Hematopoietic multipotent progenitor cell treated with erythropoietin and hydrocortisone succinate and interleukin-3 and kit ligand, for 15 days (in vitro differentiated cells): Measurements from ENCODE around the gene DNM3.
"Not testable (repeated sequence)": the region's sequence is repeated elsewhere in the genome, so short reads cannot be mapped to it uniquely, and the experiment has no call there.

Experiments
- DNase-seq: peaks from one replicate; pipeline ENCODE4 v3.0.0-alpha.2; 2015; ENCODE audit warnings: low spot score

Gene DNM3

GRCh38 chr1:172024944-172025738 is 183.8 kb downstream of the DNM3 start:
- DNase-seq = not testable (repeated sequence)

DNA sequence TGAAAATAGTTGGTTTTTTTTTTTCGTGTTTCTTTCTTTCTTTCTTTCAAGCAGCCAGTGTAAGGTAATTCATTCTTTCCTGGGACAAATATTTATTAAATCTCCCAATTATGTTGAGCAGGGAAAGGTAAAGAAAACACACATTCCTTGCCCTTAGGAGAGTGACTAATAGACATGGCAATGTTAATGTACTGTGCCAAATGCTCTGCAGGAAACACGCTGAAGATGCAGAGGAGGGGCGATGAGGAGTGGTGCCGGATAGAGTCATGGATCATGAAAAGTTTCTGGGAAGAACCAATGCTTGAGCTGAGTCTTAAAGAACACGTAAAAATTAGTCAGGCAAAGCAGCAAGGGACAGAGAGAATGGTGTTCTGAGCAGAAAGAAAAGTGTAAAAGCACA is 199.2 kb downstream of the DNM3 start:
- DNase-seq = no peak

DNA sequence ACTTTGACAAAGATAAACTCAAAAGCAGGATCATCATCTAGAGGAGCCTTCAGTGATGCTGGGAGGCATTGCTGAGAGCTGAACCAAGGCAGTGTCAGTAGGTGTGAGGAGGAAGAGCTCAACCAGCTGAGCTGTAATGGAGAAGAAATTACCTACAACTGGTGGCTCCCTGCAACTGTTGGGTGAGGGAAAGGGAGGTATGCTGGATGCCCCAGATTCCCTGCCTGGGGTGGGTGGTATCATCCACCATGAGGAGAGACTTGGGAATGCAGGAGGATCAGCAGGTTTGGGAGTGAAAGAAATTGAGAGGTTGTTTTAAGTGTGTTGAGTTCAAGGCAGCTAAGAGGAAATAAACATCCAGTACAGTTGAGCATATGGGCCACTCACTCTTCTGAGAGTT is 199.8 kb downstream of the DNM3 start:
- no peak for DNase-seq

DNA sequence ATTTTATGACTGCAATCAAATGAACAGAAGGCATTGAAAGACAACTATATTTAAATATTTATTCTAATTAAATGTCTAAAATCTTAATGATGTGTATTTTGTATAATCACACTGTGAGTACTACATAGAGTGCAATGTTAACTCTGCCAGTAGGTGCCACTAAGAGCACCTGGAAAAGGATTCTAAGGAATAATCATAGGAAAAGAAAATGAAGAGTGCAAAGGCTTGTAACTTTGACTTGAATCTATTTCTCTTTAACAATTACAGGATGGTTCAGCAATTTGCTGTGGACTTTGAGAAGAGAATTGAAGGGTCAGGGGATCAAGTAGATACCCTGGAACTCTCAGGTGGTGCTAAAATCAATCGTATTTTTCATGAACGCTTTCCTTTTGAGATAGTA is 200.4 kb downstream of the DNM3 start:
- DNase-seq = no peak

DNA sequence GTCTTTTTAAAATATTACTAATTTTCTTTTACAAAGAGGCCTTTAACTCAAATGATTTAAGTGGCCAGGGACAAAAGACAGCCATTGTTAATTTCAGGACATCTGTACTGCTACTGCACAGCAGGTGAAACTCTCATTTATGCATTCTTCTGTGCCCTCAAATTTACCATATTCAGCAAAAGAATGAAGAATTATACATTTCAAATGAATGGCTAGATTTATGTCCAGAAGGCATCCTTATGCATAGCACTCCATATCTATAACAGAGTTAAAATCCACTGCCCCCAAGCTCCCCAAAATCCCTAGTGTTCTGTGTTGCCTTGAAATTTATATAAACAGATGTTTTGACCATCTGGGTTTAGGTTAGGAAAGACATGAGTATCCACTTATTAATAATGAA is 202.6 kb downstream of the DNM3 start:
- DNase-seq = no peak

GRCh38 chr1:172051898-172052297 is 210.6 kb downstream of the DNM3 start:
- DNase-seq = no peak

- DNase-seq = no peak
These were observed 212.9 kb downstream of the DNM3 start for GRCh38 chr1:172054172-172054571.

DNA sequence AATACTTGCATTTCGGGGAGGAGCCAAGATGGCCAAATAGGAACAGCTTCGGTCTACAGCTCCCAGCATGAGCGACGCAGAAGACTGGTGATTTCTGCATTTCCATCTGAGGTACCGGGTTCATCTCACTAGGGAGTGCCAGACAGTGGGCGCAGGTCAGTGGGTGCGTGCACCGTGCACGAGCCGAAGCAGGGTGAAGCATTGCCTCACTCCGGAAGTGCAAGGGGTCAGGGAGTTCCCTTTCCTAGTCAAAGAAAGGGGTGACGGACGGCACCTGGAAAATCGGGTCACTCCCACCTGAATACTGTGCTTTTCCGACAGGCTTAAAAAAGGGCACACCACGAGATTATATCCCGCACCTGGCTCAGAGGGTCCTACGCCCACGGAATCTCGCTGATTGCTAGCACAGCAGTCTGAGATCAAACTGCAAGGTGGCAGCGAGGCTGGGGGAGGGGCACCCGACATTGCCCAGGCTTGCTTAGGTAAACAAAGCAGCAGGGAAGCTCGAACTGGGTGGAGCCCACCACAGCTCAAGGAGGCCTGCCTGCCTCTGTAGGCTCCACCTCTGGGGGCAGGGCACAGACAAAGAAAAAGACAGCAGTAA is 214.6 kb downstream of the DNM3 start:
- DNase-seq = not testable (repeated sequence)

DNA sequence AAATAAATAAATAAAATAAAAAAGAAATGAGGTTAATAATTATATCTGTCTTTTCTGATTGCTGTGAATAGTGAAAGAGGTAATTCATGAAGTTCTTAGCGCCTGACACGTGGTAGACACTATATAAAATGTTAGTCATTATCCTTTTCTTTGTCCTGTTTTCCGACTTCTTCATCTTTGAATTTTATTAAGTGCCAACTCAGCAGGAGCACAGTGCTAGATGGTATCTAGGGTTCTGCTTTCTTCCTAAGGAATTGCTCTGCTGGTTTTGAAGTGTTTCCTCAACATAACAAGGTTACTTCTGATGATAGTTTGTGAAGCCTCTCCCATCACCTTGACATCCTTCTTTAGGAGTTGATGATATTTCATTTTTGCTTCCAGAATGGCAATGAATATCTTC is 227.0 kb downstream of the DNM3 start:
- DNase-seq = no peak

DNA sequence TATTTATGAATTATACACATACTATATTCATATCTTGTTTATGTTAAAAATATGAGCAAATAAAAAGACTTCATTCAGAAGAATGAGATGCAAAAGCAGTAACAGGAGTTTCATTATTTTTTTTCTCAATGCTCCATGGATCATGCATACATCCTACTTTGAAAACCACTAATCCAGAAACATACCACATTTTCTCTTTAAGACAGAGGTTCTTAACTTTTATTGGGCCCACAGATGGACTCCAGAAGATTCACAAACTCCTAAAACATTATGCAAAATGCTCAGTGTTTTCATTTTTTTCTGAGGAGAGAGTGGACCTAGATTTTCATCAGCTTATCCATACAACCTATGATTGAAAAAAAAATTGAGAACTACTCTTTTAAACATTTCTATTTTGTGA is 227.8 kb downstream of the DNM3 start:
- no peak for DNase-seq

GRCh38 chr1:172069534-172069933 is 228.2 kb downstream of the DNM3 start:
- no peak for DNase-seq

DNA sequence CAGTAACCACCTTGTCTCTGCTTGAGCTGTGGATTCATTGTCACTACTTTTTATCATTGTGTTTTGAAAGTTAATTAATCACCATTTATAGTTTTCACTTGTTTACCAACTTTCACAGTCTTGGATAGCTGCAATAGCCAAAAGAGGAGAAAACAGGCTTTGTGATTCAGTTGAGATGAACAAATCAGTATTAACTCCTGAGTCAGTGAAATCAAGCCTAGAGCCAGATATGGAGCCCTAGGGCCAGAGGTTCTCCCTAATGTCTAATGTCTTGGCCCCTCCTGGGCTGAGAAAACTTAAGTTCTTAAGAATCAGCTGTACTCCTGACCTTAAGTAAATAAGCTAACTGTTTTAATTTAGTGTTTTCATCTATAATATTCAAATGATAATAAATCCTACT is 228.8 kb downstream of the DNM3 start:
- no peak for DNase-seq

- no peak for DNase-seq
These were observed 230.4 kb downstream of the DNM3 start for GRCh38 chr1:172071746-172072145.

DNA sequence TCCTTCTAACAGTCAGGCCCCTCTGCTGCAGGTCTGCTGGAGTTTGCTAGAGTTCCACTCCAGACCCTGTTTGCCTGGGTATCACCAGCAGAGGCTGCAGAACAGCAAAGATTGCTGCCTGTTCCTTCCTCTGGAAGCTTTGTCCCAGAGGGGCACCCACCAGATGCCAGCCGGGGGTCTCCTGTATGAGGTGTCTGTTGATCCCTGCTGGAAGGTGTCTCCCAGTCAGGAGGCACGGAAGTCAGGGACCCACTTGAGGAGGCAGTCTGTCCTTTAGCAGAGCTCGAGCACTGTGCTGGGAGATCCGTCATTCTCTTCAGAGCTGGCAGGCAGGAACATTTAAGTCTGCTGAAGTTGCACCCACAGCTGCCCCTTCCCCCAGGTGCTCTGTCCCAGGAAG is 238.6 kb downstream of the DNM3 start:
- DNase-seq = not testable (repeated sequence)

DNA sequence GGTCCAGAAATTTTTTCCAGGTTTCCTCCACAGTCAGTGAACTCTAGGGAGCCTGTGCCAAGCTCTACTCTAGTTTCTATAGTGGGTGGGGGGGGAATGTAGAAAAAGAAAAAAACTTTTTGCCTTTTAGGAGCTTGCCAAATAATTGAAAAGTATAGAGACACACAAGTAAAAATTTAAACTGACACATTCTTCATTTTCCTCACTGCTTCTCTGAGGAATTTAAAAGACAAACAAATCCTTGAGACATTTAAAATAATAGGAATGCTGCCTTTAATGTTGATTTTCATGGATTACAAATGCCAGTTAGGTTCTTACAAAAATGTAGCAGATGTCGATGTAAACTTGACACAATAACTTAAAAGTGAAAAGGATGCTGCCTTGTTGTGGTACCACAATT is 241.9 kb downstream of the DNM3 start:
- no peak for DNase-seq

- DNase-seq = no peak
These were observed 243.6 kb downstream of the DNM3 start for GRCh38 chr1:172084876-172085275.

GRCh38 chr1:172085317-172085716 is 244.0 kb downstream of the DNM3 start:
- DNase-seq = no peak

GRCh38 chr1:172086137-172086536 is 244.8 kb downstream of the DNM3 start:
- no peak for DNase-seq

GRCh38 chr1:172088256-172088655 is 247.0 kb downstream of the DNM3 start:
- DNase-seq = no peak

DNA sequence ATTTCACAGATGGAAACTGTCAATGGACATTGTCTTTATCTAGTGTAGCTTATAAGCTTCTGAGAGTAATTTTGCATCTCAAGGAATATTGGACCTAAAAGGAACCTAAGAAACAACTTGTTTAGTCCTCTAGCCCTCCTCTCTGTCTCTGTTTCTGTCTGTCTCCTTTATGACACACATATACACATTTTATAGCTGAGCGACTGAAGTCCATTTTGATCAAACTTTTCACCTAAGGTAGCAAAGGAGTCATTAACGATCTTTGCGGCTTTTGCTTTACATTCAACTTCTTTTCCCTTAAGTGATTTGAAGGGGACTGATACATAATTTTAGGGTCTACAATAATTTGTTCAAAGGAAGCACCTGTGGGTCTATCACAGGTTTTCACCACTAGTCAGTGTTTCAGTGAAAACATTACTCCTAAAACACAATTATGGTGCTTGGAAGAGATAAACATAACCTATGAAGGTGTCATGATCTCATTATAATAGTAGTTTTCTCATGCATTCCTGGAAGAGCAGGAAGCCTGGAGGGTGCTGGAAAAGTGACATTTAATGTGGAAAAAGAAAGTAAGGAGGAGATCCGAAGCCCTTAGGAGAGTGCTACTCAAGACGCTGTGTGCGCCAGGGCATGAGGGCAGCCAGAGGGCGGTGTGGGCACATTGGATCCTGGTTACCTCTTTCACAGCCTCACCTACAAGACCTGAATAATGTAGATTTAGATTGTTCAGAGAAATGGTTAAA is 248.6 kb downstream of the DNM3 start:
- DNase-seq = no peak

DNA sequence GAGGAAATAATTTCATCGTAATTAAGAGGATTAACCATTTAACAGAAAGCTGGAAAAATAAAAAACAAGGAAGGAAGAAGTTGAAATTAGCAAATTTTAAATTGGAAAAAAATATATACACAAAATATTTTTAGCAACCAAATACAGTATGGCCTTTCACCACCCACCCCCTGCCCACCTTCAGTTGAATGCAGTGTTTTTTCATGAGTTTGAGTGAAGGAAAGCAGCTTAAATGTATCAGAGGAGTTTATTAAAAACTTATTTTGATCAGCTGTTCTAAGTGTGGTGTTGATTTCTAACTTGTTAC is 249.2 kb downstream of the DNM3 start:
- no peak for DNase-seq

DNA sequence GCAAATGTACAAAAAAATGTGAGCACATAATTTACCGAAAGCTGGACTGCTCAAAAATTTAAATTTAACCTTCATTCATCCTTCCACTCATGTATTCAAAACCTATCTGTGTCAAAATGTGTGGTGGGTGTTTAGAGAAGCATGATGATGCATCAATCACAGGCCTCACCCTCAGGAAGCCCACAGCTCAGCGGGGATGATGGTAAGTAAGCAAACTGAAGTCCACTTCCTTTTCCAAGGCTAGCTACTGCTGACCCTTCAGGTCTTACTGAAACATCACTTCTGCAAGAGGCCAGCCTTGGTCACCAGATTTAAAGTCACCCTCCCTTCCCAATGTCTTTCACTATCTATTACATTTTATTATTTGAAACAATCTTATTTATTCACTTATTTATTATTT is 254.5 kb downstream of the DNM3 start:
- DNase-seq = no peak

DNA sequence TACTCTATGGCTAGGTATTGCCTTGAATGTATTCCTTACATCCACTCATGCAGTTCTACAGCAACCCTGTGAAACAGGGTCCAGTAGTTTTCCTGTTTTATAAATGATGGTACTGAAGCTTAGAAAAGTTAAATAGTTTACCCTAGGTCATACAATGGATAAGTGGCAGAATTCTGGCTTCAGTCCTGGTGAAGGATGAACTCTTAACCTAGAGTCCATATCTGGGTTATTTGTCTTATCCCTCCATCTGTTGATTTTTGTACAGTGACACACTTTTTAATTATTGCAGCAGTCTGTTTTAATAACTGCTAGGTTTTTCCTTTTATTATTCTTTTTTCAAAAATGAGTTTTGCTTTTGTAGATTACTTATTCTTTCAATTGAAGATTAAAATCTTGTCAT is 263.9 kb downstream of the DNM3 start:
- no peak for DNase-seq
